Measurements from ENCODE around the gene MAGI2. TPM values are rescaled to one million over a fixed set of nuclear protein-coding genes. Genes with fewer than 3 reads are reported as not detected.

Gene MAGI2
- total RNA-seq, 1 experiment from 2014 or later: 0.22 TPM

GRCh38 chr7:79494046-79494445 lies 40.6 kb upstream of the MAGI2 start:
- Histone ChIP-seq H3K4me1 (ENCODE audit: control insufficient read depth in 1 of 2, insufficient read depth in 2 of 2, low read length in 2 of 2) (no peaks in the 10 kb centered on the region), H3K79me2 (ENCODE audit: insufficient read depth, low read length) (no peaks in the 10 kb centered on the region), H4K20me1 (ENCODE audit: insufficient read depth) (no peaks in the 10 kb centered on the region), H3K9me2 (ENCODE audit: insufficient read depth) (no peaks in the 10 kb centered on the region), H3K9me3 (ENCODE audit: control insufficient read depth in 1 of 2, insufficient read depth in 1 of 2, low read depth in 1 of 2, low read length in 2 of 2) (no peaks in the 10 kb centered on the region), H3K9ac (ENCODE audit: low read length) (no peak overlapping the region), H3K36me3 (ENCODE audit: control insufficient read depth in 1 of 2, insufficient read depth in 2 of 2, low read length in 2 of 2) (no peaks in the 10 kb centered on the region), H3K4me2 (ENCODE audit: low read length) (no peak overlapping the region), H3K4me3 (replicated peaks in 1 of 2; ENCODE audit: low read depth in 1 of 2, low read length in 2 of 2) (no peak overlapping the region), H3K27ac (ENCODE audit: low read depth, low read length) (no peak overlapping the region), H2AFZ (ENCODE audit: low read depth, low read length, poor library complexity, severe bottlenecking) (no peak overlapping the region), H3K27me3 (ENCODE audit: insufficient read depth, low read length) (no peaks in the 10 kb centered on the region)
- TF ChIP-seq POLR2A (IDR thresholded peaks at IDR 0.05; ENCODE audit: borderline replicate concordance, extremely low read depth, insufficient read depth, insufficient read length) (no peak), CBX3 (IDR thresholded peaks at IDR 0.05; ENCODE audit: low read depth) (no peak), ZBTB33 (IDR thresholded peaks at IDR 0.05; ENCODE audit: extremely low read depth, insufficient replicate concordance, low read length) (no peak), RAD21 (IDR thresholded peaks at IDR 0.05; ENCODE audit: low read depth) (no peak), EGR1 (IDR thresholded peaks at IDR 0.05; ENCODE audit: low read depth) (no peak), ATF3 (IDR thresholded peaks at IDR 0.05) (no peak), SIN3A (IDR thresholded peaks at IDR 0.05; ENCODE audit: low read depth) (no peak), FOSL1 (IDR thresholded peaks at IDR 0.05; ENCODE audit: low read depth) (no peak), EZH2 (IDR thresholded peaks at IDR 0.05) (no peak)
- TF ChIP-seq, protein P1, sequence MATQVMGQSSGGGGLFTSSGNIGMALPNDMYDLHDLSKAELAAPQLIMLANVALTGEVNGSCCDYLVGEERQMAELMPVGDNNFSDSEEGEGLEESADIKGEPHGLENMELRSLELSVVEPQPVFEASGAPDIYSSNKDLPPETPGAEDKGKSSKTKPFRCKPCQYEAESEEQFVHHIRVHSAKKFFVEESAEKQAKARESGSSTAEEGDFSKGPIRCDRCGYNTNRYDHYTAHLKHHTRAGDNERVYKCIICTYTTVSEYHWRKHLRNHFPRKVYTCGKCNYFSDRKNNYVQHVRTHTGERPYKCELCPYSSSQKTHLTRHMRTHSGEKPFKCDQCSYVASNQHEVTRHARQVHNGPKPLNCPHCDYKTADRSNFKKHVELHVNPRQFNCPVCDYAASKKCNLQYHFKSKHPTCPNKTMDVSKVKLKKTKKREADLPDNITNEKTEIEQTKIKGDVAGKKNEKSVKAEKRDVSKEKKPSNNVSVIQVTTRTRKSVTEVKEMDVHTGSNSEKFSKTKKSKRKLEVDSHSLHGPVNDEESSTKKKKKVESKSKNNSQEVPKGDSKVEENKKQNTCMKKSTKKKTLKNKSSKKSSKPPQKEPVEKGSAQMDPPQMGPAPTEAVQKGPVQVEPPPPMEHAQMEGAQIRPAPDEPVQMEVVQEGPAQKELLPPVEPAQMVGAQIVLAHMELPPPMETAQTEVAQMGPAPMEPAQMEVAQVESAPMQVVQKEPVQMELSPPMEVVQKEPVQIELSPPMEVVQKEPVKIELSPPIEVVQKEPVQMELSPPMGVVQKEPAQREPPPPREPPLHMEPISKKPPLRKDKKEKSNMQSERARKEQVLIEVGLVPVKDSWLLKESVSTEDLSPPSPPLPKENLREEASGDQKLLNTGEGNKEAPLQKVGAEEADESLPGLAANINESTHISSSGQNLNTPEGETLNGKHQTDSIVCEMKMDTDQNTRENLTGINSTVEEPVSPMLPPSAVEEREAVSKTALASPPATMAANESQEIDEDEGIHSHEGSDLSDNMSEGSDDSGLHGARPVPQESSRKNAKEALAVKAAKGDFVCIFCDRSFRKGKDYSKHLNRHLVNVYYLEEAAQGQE (IDR thresholded peaks at IDR 0.05; ENCODE audit: low read depth): no peak
- ChIA-PET RAD21 (ENCODE audit: low non-redundant PET in 1 of 2, low total read pairs in 2 of 2, uncharacterized antibody in 2 of 2, unreplicated experiment in 2 of 2) (interaction anchor here in 1 of 2 experiments (0.6 kb wide), 1 partner anchor 126 kb away, joined by 3 read pairs; no protein-coding TSS in a partner anchor), POLR2A (no interaction called here), CTCF (no interaction called here)
- DNase-seq (ENCODE audit: low read depth, low spot score) (no peak), ATAC-seq (no peak)
- BruUV-seq (replicated peaks): no TSS peak
- intact Hi-C loops (cut with micrococcal nuclease): no loop called here
